Esophagus muscularis mucosa (tissue), 3 donors: ENCODE data around the gene RAB30.

Experiments used
- CTCF ChIP-seq, 3 experiments: fragments of 200-600 bp in 2 of 3; fragments of 450-650 bp in 1 of 3; sonication (generic) in 2 of 3; IDR thresholded peaks; one replicate each; pipeline ENCODE4 v1.5.1; 2017 to 2019; ENCODE audit warnings: antibody characterized with exemption in 3 of 3, mild to moderate bottlenecking in 2 of 3, moderate library complexity in 1 of 3
- POLR2A ChIP-seq: fragments of 450-650 bp; IDR thresholded peaks from one replicate; pipeline ENCODE4 v1.6.1; 2017; ENCODE audit warnings: antibody characterized with exemption, moderate library complexity, mild to moderate bottlenecking, low read depth
- POLR2AphosphoS5 ChIP-seq, 2 donors: sonication (generic); formaldehyde crosslinking; IDR thresholded peaks; one replicate each; pipeline ENCODE4 v1.6.1; 2017; ENCODE audit warnings: antibody characterized with exemption in 2 of 2

- no peak for TF ChIP-seq CTCF (IDR thresholded peaks at IDR 0.05)
- no peak for TF ChIP-seq POLR2AphosphoS5 (IDR thresholded peaks at IDR 0.05)
- no peak for TF ChIP-seq POLR2A
Observed at GRCh38 chr11:83056611-83057010, 15.1 kb downstream of the RAB30 start.
